B cell (primary cell): ENCODE results near the gene CRYBA2. TPM values are rescaled to one million over a fixed set of nuclear protein-coding genes. Genes with fewer than 3 reads are reported as not detected.
A peak's percentile ranks its signal among the peaks of the same experiment; 100 is the strongest.

ENCODE experiments used
- ATAC-seq: fragments of 200-7000 bp; cut with Tn5 transposase; one replicate; pipeline ENCODE4 v1.10.0; 2021; ENCODE audit warnings: low read depth, mild to moderate bottlenecking, moderate number of reproducible peaks, moderate library complexity
- CTCF ChIA-PET: fragments of 350-600 bp; sonication (Branson Sonifier 250); formaldehyde crosslinking; loops from one replicate; lab custom pipeline; 2021; ENCODE audit warnings: antibody characterized with exemption, inconsistent platforms; lab: Charles Lee
- POLR2A ChIA-PET: fragments of 350-600 bp; sonication (Branson Sonifier 250); formaldehyde crosslinking; loops from one replicate; lab custom pipeline; 2021; ENCODE audit warnings: antibody characterized with exemption; lab: Charles Lee
- DNase-seq: peaks from one replicate; pipeline ENCODE4 v3.0.0; 2013
- H2AFZ ChIP-seq: 2 replicates; pipeline ENCODE4 v1.6.1; 2012; ENCODE audit warnings: mild to moderate bottlenecking, low read depth, low read length; ENCODE audit not compliant: insufficient read depth, poor library complexity, severe bottlenecking
- H3K27ac ChIP-seq, 2 donors: 1 replicate in 1 of 2; 2 replicates in 1 of 2; pipeline ENCODE4 v1.5.1; 2012 to 2013; ENCODE audit warnings: low read length in 2 of 2, mild to moderate bottlenecking in 2 of 2, moderate library complexity in 1 of 2
- H3K27me3 ChIP-seq, 4 experiments: fragments of 200-600 bp in 1 of 4; sonication (generic) in 1 of 4; replicated peaks in 1 of 4; 1 replicate in 2 of 4; 2 replicates in 2 of 4; pipeline versions ENCODE4 v1.6.1 to v1.7.0; 2013 to 2016; ENCODE audit warnings: low read length in 3 of 4, mild to moderate bottlenecking in 2 of 4, mixed read lengths in 1 of 4, moderate library complexity in 1 of 4; ENCODE audit not compliant: insufficient read depth in 4 of 4, control insufficient read depth in 3 of 4; ENCODE audit errors: control extremely low read depth in 1 of 4
- H3K36me3 ChIP-seq, 2 experiments: replicated peaks in 1 of 2; 1 replicate in 1 of 2; 2 replicates in 1 of 2; pipeline versions ENCODE4 v1.6.1 to v1.7.1; 2013; ENCODE audit warnings: low read length in 1 of 2; ENCODE audit not compliant: insufficient read depth in 2 of 2, control insufficient read depth in 1 of 2; ENCODE audit errors: control extremely low read depth in 1 of 2, extremely low read depth in 1 of 2
- H3K4me1 ChIP-seq, 2 donors: fragments of 200-600 bp in 1 of 2; sonication (generic) in 1 of 2; 1 replicate in 1 of 2; 2 replicates in 1 of 2; pipeline versions ENCODE4 v1.5.1 to v1.6.1; 2013 to 2017; ENCODE audit warnings: low read length in 2 of 2; ENCODE audit not compliant: control insufficient read depth in 2 of 2, insufficient read depth in 2 of 2
- H3K4me2 ChIP-seq: replicated peaks from 2 replicates; pipeline ENCODE3; 2012; ENCODE audit warnings: mild to moderate bottlenecking, low read depth, low read length; ENCODE audit not compliant: poor library complexity, severe bottlenecking
- H3K4me3 ChIP-seq, 5 experiments: fragments of 200-600 bp in 1 of 5; sonication (generic) in 1 of 5; 1 replicate in 3 of 5; 2 replicates in 2 of 5; pipeline versions ENCODE4 v1.5.1 to v1.7.0; 2011 to 2016; ENCODE audit warnings: low read length in 4 of 5, mild to moderate bottlenecking in 4 of 5, low read depth in 2 of 5, control low read depth in 1 of 5, moderate library complexity in 1 of 5; ENCODE audit not compliant: insufficient read depth in 1 of 5; ENCODE audit errors: control extremely low read depth in 1 of 5, extremely low read depth in 1 of 5
- H3K79me2 ChIP-seq: fragments of 200-600 bp; sonication (generic); one replicate; pipeline ENCODE4 v1.6.0; 2016; ENCODE audit warnings: low read length; ENCODE audit not compliant: control insufficient read depth, insufficient read depth
- H3K9ac ChIP-seq: fragments of 200-600 bp; sonication (generic); 2 replicates; pipeline ENCODE4 v1.6.1; 2017; ENCODE audit warnings: mild to moderate bottlenecking, low read length, moderate library complexity
- H3K9me3 ChIP-seq, 3 donors: one replicate each; pipeline versions ENCODE4 v1.6.1 to v1.7.1; 2013; ENCODE audit warnings: low read length in 2 of 3; ENCODE audit not compliant: control insufficient read depth in 2 of 3, insufficient read depth in 1 of 3; ENCODE audit errors: control extremely low read depth in 1 of 3
- H4K20me1 ChIP-seq: 2 replicates; pipeline ENCODE4 v1.6.0; 2012; ENCODE audit warnings: mild to moderate bottlenecking, low read length; ENCODE audit not compliant: insufficient read depth, control insufficient read depth, poor library complexity, severe bottlenecking
- H3K27ac Mint-ChIP-seq: one replicate; pipeline ENCODE4 v1.8.0; 2021; ENCODE audit warnings: mixed read lengths
- H3K27me3 Mint-ChIP-seq: one replicate; pipeline ENCODE4 v1.8.0; 2021; ENCODE audit warnings: mixed read lengths
- H3K4me1 Mint-ChIP-seq: one replicate; pipeline ENCODE4 v1.8.0; 2021; ENCODE audit warnings: mixed read lengths
- H3K4me3 Mint-ChIP-seq: one replicate; pipeline ENCODE4 v1.8.0; 2021; ENCODE audit warnings: mixed read lengths
- H3K9me3 Mint-ChIP-seq: one replicate; pipeline ENCODE4 v1.8.0; 2022; ENCODE audit warnings: mixed read lengths; ENCODE audit not compliant: insufficient read depth
- EZH2 ChIP-seq: IDR thresholded peaks from 2 replicates; pipeline ENCODE4 v1.6.1; 2012; ENCODE audit warnings: borderline replicate concordance, low read depth, mild to moderate bottlenecking, moderate library complexity, low read length; ENCODE audit not compliant: insufficient read depth, poor library complexity, severe bottlenecking
- WGBS: methylation state at CpG from one replicate; pipeline ENCODE4 v1.1.5; 2013; ENCODE audit warnings: missing lambda C conversion rate; ENCODE audit not compliant: insufficient coverage; 5-methylcytosine and 5-hydroxymethylcytosine counted together
- intact Hi-C: fragments of 100-400 bp; cut with micrococcal nuclease; formaldehyde crosslinking; loops from one replicate; pipeline ENCODE4 v1.10.0; 2022
- polyA plus RNA-seq: library from polyadenylated mRNA; depleted of rRNA; stranded (reverse); fragments of >200 nt; gene quantifications from 2 replicates; pipeline ENCODE4 v1.2.3, GENCODE V29; 2012
- total RNA-seq, 2 donors: library from RNA; stranded (reverse); fragments of 120-200 nt in 1 of 2; gene quantifications; 1 replicate in 1 of 2; 2 replicates in 1 of 2; pipeline versions ENCODE4 v1.2.3 to v1.2.4, GENCODE V29; 2013 to 2022
- TF ChIP-seq, protein P1 (sequence below): fragments of 200-600 bp; IDR thresholded peaks from one replicate; pipeline ENCODE4 v1.8.0; 2022; ENCODE audit warnings: antibody characterized with exemption, mild to moderate bottlenecking

The CRYBA2 gene
- total and polyA plus RNA-seq, 2 donors (not counting 1 experiment from before 2014, with no cell fraction given), result not detected

- ChIA-PET CTCF (interaction anchor here (1.3 to 2.3 kb wide), 2 partner anchors 22 to 60 kb away, joined by 3 to 9 read pairs; no protein-coding TSS in a partner anchor), POLR2A (no interaction called here)
- peaks cover 65% of the 10 kb centered on the region for H3K27me3 Mint-ChIP-seq
- no peaks in the 10 kb centered on the region for H3K36me3 ChIP-seq
- WGBS, result no CpG with 5 or more reads among the region's 1 CpG
- peak overlapping the region; percentile 71 for H3K4me3 Mint-ChIP-seq
- H3K4me1 ChIP-seq, result peaks cover 24 to 36% of the 10 kb centered on the region in 2 donors
- no peak overlapping the region for H3K9ac ChIP-seq
- peaks cover 0 to 36% (median 3%) of the 10 kb centered on the region in 3 donors for H3K9me3 ChIP-seq
- H3K27ac ChIP-seq, result no peak overlapping the region
- H3K27ac Mint-ChIP-seq, result no peak overlapping the region
- intact Hi-C loops, result no loop called here
- peaks cover 0 to 63% (median 29%) of the 10 kb centered on the region in 4 experiments for H3K27me3 ChIP-seq
- H3K9me3 Mint-ChIP-seq, result no peaks in the 10 kb centered on the region
- no peaks in the 10 kb centered on the region for H3K79me2 ChIP-seq
- peaks cover 20% of the 10 kb centered on the region for H3K4me1 Mint-ChIP-seq
- H4K20me1 ChIP-seq, result no peaks in the 10 kb centered on the region
- H3K4me2 ChIP-seq, result no peak overlapping the region
- ATAC-seq (no peak), DNase-seq (no peak)
- no peak overlapping the region for H3K4me3 ChIP-seq
- H2AFZ ChIP-seq, result no peak overlapping the region
- TF ChIP-seq EZH2, result no peak
- TF ChIP-seq, protein P1, sequence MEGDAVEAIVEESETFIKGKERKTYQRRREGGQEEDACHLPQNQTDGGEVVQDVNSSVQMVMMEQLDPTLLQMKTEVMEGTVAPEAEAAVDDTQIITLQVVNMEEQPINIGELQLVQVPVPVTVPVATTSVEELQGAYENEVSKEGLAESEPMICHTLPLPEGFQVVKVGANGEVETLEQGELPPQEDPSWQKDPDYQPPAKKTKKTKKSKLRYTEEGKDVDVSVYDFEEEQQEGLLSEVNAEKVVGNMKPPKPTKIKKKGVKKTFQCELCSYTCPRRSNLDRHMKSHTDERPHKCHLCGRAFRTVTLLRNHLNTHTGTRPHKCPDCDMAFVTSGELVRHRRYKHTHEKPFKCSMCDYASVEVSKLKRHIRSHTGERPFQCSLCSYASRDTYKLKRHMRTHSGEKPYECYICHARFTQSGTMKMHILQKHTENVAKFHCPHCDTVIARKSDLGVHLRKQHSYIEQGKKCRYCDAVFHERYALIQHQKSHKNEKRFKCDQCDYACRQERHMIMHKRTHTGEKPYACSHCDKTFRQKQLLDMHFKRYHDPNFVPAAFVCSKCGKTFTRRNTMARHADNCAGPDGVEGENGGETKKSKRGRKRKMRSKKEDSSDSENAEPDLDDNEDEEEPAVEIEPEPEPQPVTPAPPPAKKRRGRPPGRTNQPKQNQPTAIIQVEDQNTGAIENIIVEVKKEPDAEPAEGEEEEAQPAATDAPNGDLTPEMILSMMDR, result no peak
Measured at GRCh38 chr2:218958276-218958675, 34.9 kb downstream of the CRYBA2 start.

DNA sequence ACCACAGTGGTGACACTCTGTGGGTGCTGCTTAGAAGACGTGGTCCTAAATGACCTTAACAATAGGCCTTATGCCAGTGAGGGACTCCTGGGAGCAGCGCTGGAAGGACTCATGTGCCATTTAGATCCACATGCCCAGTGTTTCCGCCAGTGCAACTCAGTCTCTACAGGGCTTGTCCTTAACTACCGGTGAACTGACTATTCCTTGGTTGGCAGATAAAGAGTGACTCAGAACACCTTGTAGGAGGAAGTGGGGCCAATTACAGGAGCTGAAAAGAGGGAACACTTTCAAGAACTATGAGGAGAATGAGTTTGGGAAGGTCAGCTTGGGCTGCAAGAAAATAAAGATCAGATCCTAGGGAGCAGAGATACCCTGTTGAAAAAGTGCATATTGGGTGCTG lies 35.6 kb downstream of the CRYBA2 start:
- Histone ChIP-seq H3K79me2 (no peaks in the 10 kb centered on the region), H3K4me3 (no peak overlapping the region), H3K27me3 (peaks cover 0 to 57% (median 23%) of the 10 kb centered on the region in 4 experiments), H3K4me2 (no peak overlapping the region), H2AFZ (no peak overlapping the region), H3K9ac (no peak overlapping the region), H3K27ac (no peak overlapping the region), H3K9me3 (peaks cover 0 to 30% (median 3%) of the 10 kb centered on the region in 3 donors), H3K36me3 (no peaks in the 10 kb centered on the region), H4K20me1 (no peaks in the 10 kb centered on the region), H3K4me1 (peaks cover 22 to 30% of the 10 kb centered on the region in 2 donors)
- Mint-ChIP-seq H3K9me3 (no peaks in the 10 kb centered on the region), H3K27me3 (peaks cover 63% of the 10 kb centered on the region), H3K4me1 (peaks cover 20% of the 10 kb centered on the region), H3K4me3 (peak overlapping the region; percentile 71), H3K27ac (no peak overlapping the region)
- 96% methylated on average over 4 of the region's 4 CpGs for WGBS
- ChIA-PET CTCF (interaction anchor here (1.3 to 2.3 kb wide), 2 partner anchors 22 to 60 kb away, joined by 3 to 9 read pairs; no protein-coding TSS in a partner anchor), POLR2A (no interaction called here)
- intact Hi-C loops, result no loop called here
- ATAC-seq (no peak), DNase-seq (no peak)
- TF ChIP-seq EZH2, result no peak
- TF ChIP-seq, protein P1, result no peak
